ENCODE results near the gene CEP104.

CEP104 gene

DNA sequence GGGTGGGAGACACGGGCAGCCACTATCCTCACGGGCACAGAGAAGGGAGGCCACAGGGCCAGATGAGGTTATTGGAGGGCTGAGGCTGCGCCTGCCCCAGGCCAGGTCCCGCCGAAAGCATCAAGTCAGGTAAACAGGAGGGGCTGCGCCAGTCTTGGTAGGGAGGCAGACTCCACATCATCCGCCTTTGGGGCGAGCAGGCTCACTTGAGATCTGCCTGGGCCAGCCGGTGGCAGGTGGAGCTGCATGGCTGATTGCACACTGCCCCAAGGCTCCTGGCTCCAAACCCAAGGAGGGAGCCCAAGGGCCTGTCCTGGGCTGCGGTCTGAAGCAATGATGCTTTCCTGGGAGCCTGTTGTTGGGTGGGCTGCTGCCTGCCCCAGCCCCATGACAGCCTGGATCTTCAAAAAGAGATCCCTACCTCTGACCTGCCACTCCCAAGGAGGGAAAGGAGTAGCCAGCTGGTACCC lies 79.9 kb downstream of the CEP104 start:
- TF ChIP-seq, protein P1, sequence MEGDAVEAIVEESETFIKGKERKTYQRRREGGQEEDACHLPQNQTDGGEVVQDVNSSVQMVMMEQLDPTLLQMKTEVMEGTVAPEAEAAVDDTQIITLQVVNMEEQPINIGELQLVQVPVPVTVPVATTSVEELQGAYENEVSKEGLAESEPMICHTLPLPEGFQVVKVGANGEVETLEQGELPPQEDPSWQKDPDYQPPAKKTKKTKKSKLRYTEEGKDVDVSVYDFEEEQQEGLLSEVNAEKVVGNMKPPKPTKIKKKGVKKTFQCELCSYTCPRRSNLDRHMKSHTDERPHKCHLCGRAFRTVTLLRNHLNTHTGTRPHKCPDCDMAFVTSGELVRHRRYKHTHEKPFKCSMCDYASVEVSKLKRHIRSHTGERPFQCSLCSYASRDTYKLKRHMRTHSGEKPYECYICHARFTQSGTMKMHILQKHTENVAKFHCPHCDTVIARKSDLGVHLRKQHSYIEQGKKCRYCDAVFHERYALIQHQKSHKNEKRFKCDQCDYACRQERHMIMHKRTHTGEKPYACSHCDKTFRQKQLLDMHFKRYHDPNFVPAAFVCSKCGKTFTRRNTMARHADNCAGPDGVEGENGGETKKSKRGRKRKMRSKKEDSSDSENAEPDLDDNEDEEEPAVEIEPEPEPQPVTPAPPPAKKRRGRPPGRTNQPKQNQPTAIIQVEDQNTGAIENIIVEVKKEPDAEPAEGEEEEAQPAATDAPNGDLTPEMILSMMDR (IDR thresholded peaks at IDR 0.05), result no peak

DNA sequence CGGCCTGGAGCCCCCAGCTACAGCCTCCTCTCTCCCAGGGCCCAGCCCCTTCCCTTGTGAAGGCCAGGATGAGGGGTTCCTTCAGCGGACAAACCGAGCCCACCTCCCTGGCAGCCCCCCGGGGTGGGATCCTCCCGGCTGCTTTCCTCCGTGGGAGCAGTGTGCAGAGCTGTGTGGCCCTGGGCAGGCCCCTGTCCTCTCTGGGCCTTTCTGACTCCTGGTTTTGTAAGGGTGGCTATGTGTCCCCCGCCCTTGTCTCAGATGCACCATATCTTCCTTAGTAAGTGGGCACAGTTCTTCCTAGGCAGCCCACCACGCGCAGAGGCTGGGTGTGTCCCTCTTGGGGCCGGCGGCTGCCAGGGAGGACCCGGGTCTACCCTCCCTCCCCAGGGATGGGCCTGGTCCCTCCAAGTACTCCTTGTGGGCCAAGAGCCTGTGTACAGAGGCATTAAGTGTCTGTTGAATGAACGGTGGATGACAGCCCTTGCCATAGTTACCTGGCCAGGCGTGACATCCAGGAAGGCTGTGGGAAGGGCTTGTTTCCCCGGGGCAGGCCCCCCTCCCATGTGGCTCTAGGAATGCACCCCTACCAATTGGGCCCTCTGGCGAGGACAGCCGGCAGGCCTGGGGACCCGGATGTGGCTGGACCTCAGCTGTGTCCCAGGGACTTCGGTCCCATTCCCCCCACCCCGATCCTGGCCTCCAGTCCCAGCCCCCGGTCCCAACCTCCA lies 80.6 kb downstream of the CEP104 start:
- TF ChIP-seq, protein P1 (IDR thresholded peaks at IDR 0.05), result no peak

DNA sequence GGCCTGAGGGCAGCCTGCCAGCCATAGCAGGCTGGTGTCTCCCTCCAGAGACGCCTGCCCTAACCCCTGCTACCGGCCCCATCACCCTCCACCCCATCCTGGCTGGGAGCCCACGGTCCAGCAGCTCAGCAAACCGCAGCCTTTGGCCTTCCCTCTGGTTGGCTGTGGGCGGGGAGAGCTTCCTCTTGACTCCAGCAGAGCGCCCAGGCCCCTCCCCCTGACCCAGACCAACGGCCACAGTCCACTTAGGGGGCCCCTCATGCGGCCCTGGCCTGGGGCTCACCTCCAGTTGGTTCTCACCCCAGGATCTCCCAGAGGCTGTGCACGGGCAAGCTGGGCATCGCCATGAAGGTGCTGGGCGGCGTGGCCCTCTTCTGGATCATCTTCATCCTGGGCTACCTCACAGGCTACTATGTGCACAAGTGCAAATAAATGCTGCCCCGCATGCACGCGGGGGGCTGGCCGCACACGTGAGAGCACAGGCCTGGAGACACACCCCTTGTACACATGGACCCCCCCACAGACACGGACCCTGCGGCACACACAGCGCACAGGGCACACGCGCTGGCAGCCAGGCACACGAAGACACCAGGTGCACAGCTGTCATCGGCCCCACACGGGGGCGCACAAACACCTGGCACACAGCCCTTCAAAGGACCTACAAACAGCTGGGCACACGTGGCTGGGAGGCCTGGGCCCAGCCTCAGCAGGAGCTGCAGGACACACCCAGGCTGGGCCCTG lies 81.4 kb downstream of the CEP104 start:
- TF ChIP-seq, protein P1 (IDR thresholded peaks at IDR 0.05), result peak; percentile 63

DNA sequence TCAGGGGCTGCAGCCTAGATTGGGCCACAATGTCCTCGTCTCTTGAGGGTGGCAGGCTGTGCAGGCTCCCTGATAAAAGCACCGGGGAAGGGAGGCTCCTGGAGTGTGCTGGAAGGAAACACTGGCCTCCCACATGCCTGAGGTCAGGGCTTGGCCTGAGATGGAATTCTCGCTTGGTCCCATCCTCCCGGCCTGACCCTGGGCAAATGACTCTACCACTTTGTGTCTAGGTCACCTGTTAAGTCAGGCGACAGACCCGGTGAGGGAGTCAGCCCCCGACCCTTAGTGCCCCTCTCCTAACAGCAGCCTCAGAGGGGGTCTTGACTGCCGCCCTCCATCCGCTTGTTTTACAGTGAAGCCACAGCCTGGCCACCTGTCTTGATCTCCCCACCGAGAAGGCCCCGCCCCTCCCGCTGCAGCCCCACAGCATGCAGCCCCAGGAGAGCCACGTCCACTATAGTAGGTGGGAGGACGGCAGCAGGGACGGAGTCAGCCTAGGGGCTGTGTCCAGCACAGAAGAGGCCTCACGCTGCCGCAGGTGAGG lies 82.0 kb downstream of the CEP104 start:
- TF ChIP-seq, protein P1 (IDR thresholded peaks at IDR 0.05), result no peak

DNA sequence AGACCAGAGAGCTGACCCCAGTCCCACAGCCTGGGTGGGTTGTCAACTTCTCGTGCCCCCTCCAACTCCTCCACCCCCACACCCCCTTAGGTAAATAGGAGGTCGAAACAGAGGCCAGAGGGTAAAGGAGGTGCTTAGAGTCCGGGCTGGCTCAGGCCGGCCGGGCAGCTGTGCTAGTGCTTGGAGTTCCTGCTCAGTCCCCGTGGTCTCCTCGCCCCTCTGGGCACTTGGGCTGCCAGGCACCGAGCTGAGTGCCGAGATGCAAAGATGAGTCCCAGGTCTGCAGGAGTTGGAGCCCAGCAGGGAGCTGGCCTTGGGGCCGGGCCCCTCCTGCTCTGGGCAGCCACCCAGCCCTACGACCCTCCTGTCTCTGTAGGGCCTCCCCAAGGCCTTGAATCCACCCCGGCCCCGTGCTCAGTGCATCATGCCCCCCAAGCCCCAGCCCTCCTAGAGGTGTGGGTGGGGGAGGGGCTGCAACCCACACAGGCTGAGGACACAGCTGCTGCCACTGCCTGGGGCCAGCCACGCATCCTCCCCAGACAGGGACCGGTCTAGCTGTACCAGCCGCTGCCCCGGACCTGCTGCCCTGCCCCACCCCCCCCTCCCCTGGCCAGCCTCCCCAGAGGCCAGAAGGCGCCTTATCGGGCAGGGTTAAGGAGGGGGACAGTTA lies 82.6 kb downstream of the CEP104 start:
- TF ChIP-seq, protein P1 (IDR thresholded peaks at IDR 0.05), result no peak

DNA sequence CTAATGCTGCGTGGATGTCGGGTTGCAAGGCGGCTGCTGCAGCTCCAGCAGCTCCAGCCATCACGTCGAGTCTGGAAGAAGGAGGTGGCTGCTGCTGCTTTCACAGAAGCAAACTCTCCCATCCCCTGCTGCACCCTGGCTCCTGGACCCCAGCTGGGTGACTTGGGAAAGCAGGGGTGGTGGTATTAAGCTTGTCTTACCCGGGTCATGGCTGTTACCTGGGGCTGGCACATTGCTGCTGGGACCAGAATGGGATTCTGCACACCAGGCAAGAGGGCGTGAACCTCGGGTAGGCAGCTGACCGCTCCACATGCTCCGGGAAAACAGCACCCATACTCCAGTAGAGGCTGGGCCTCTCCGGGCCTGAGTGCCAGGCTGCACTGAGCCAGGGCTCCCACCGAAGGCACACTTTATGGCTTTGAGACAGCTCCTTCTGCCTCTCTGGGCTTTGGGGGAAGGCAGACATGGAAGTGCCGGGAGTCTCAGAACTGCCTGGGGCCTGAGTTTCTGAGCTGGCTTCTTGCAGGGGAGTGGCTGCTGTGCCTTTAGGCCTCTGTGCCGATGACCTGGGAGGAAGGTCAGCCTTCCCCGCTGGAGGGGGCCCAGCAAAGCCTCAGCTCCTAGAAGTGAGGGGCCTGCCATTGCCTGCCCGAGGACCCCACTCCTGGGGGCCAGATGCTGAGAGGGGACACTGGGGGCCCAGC lies 83.3 kb downstream of the CEP104 start:
- TF ChIP-seq, protein P1 (IDR thresholded peaks at IDR 0.05), result no peak

All from LNCAP (cell line).